Activated naive CD8-positive, alpha-beta T cell treated with anti-CD3 and anti-CD28 coated beads for 36 hours (primary cell): ENCODE results near the gene UAP1L1. TPM values are rescaled to one million over a fixed set of nuclear protein-coding genes. Genes with fewer than 3 reads are reported as not detected.

ENCODE experiments used
- DNase-seq: peaks from one replicate; pipeline ENCODE4 v3.0.0; 2021
- H3K27ac Mint-ChIP-seq: one replicate; pipeline ENCODE4 v1.8.0; 2022; ENCODE audit warnings: mild to moderate bottlenecking, moderate library complexity, mixed read lengths
- H3K27me3 Mint-ChIP-seq: one replicate; pipeline ENCODE4 v1.8.0; 2022; ENCODE audit warnings: mild to moderate bottlenecking, mixed read lengths
- H3K36me3 Mint-ChIP-seq: one replicate; pipeline ENCODE4 v1.8.0; 2021; ENCODE audit warnings: mild to moderate bottlenecking, mixed read lengths
- H3K4me1 Mint-ChIP-seq: one replicate; pipeline ENCODE4 v1.8.0; 2021; ENCODE audit warnings: mixed read lengths
- H3K4me3 Mint-ChIP-seq: one replicate; pipeline ENCODE4 v1.8.0; 2022; ENCODE audit warnings: mild to moderate bottlenecking, moderate library complexity, mixed read lengths
- H3K9me3 Mint-ChIP-seq: one replicate; pipeline ENCODE4 v1.8.0; 2022; ENCODE audit warnings: mixed read lengths
- total RNA-seq, 2 experiments: library from RNA; stranded (reverse); gene quantifications; one replicate each; pipeline ENCODE4 v1.2.3, GENCODE V29; 2021

UAP1L1 gene
- total RNA-seq, 2 experiments from 2014 or later: 22.9 to 23.5 TPM

GRCh38 chr9:137130176-137130755 lies 52.9 kb downstream of the UAP1L1 start:
- Mint-ChIP-seq H3K27me3 (peaks cover 31% of the 10 kb centered on the region), H3K9me3 (no peaks in the 10 kb centered on the region), H3K36me3 (peaks cover 9% of the 10 kb centered on the region), H3K4me1 (peaks cover 21% of the 10 kb centered on the region), H3K4me3 (peak overlapping the region; percentile 77), H3K27ac (peak overlapping the region; percentile 63)
- no peak for DNase-seq

Other genes with a start within 250 kb of the UAP1L1 start
- 1 to 10 TPM; 2.8 to 3.1 TPM for gene AJM1, start 235.0 kb upstream of the UAP1L1 start, total RNA-seq
- gene PHPT1, start 228.1 kb upstream of the UAP1L1 start, total RNA-seq: 10 to 100 TPM; 93.0 to 97.8 TPM
- 10 to 100 TPM; 10.9 to 12.6 TPM for gene MAMDC4, start 225.2 kb upstream of the UAP1L1 start, total RNA-seq
- gene EDF1, start 211.2 kb upstream of the UAP1L1 start, total RNA-seq: 100 to 1,000 TPM; 276 to 284 TPM
- gene TRAF2, start 191.0 kb upstream of the UAP1L1 start, total RNA-seq: 10 to 100 TPM; 38.8 to 45.8 TPM
- gene FBXW5, start 132.8 kb upstream of the UAP1L1 start, total RNA-seq: 10 to 100 TPM; 55.6 to 59.3 TPM
- under 1 TPM in 1 of 2 experiments, not detected in 1; 0.90 TPM for gene C8G, start 132.3 kb upstream of the UAP1L1 start, total RNA-seq
- 1 to 10 TPM in 1 of 2 experiments, under 1 TPM in 1; 0.84 to 1.2 TPM for gene LCN12, start 125.2 kb upstream of the UAP1L1 start, total RNA-seq
- not detected for gene PTGDS, start 100.0 kb upstream of the UAP1L1 start, total RNA-seq
- not detected for gene LCNL1, start 94.5 kb upstream of the UAP1L1 start, total RNA-seq
- gene PAXX, start 85.1 kb upstream of the UAP1L1 start, total RNA-seq: 10 to 100 TPM; 57.2 to 60.1 TPM
- gene CLIC3, start 80.9 kb upstream of the UAP1L1 start, total RNA-seq: not detected
- 1 to 10 TPM; 4.2 to 4.9 TPM for gene ABCA2, start 49.3 kb upstream of the UAP1L1 start, total RNA-seq
- gene FUT7, start 45.4 kb upstream of the UAP1L1 start, total RNA-seq: not detected
- 10 to 100 TPM; 13.2 to 13.5 TPM for gene NPDC1, start 31.3 kb upstream of the UAP1L1 start, total RNA-seq
- gene ENTPD2, start 23.5 kb upstream of the UAP1L1 start, total RNA-seq: not detected
- gene SAPCD2, start 7.0 kb upstream of the UAP1L1 start, total RNA-seq: 10 to 100 TPM; 15.2 to 15.4 TPM
- 10 to 100 TPM; 24.7 to 25.1 TPM for gene MAN1B1, start 9.5 kb downstream of the UAP1L1 start, total RNA-seq
- 100 to 1,000 TPM; 267 to 289 TPM for gene DPP7, start 37.2 kb downstream of the UAP1L1 start, total RNA-seq
- not detected for gene GRIN1, start 61.6 kb downstream of the UAP1L1 start, total RNA-seq
- gene LRRC26, start 92.5 kb downstream of the UAP1L1 start, total RNA-seq: not detected
- gene TMEM210, start 94.5 kb downstream of the UAP1L1 start, total RNA-seq: not detected
- gene ANAPC2, start 111.0 kb downstream of the UAP1L1 start, total RNA-seq: 10 to 100 TPM; 42.6 to 48.3 TPM
- gene SSNA1, start 111.2 kb downstream of the UAP1L1 start, total RNA-seq: 10 to 100 TPM; 78.1 to 80.1 TPM
- 1 to 10 TPM; 7.3 to 7.6 TPM for gene TPRN, start 123.2 kb downstream of the UAP1L1 start, total RNA-seq
- gene TMEM203, start 128.1 kb downstream of the UAP1L1 start, total RNA-seq: 10 to 100 TPM; 37.9 TPM
- 10 to 100 TPM; 37.6 to 38.8 TPM for gene NDOR1, start 128.2 kb downstream of the UAP1L1 start, total RNA-seq
- 1 to 10 TPM; 6.0 to 7.1 TPM for gene RNF208, start 144.7 kb downstream of the UAP1L1 start, total RNA-seq
- gene CYSRT1, start 147.7 kb downstream of the UAP1L1 start, total RNA-seq: under 1 TPM; 0.32 to 0.49 TPM
- gene RNF224, start 150.0 kb downstream of the UAP1L1 start, total RNA-seq: not detected
- gene SLC34A3, start 153.4 kb downstream of the UAP1L1 start, total RNA-seq: not detected
- gene TUBB4B, start 163.8 kb downstream of the UAP1L1 start, total RNA-seq: 100 to 1,000 TPM; 271 to 274 TPM
- not detected for gene STPG3, start 173.8 kb downstream of the UAP1L1 start, total RNA-seq
- gene NELFB, start 177.8 kb downstream of the UAP1L1 start, total RNA-seq: 10 to 100 TPM; 54.4 to 56.4 TPM
- 1 to 10 TPM; 3.6 to 3.9 TPM for gene TOR4A, start 200.2 kb downstream of the UAP1L1 start, total RNA-seq
- gene NRARP, start 224.8 kb downstream of the UAP1L1 start, total RNA-seq: 1 to 10 TPM; 5.0 to 5.3 TPM